K562 (cell line): ENCODE measurements around the gene PCNX4. TPM values are rescaled to one million over a fixed set of nuclear protein-coding genes. Genes with fewer than 3 reads are reported as not detected.
A peak's percentile ranks its signal among the peaks of the same experiment; 100 is the strongest.

ENCODE experiments used
- CBFA2T3 ChIP-seq: fragments of 450-650 bp; IDR thresholded peaks from 2 replicates; pipeline ENCODE4 v1.6.1; 2017
- E2F8 ChIP-seq: fragments of 450-650 bp; IDR thresholded peaks from 2 replicates; pipeline ENCODE4 v1.7.1; 2018; ENCODE audit warnings: mild to moderate bottlenecking, low read depth; ENCODE audit not compliant: partially characterized antibody
- MEF2D ChIP-seq: conservative IDR thresholded peaks from 2 replicates; pipeline ENCODE4 v1.6.1; 2016; ENCODE audit warnings: low read depth, missing genetic modification characterization, missing compliant biosample characterization
- NR2C2 ChIP-seq, 2 experiments: fragments of 200-800 bp in 1 of 2; sonication (Bioruptor generic) in 1 of 2; sonication (generic) in 1 of 2; formaldehyde crosslinking in 1 of 2; IDR thresholded peaks; 2 replicates each; pipeline versions ENCODE4 v1.6.1 to v1.8.0; 2016 to 2022; ENCODE audit warnings: mild to moderate bottlenecking in 1 of 2, missing compliant biosample characterization in 1 of 2, missing genetic modification characterization in 1 of 2, missing genetic modification reagents in 1 of 2
- POLR2G ChIP-seq: fragments of 200-400 bp; formaldehyde crosslinking; IDR thresholded peaks from 2 replicates; pipeline ENCODE4 v1.6.1; 2017; ENCODE audit warnings: low read depth, mild to moderate bottlenecking, antibody characterized with exemption, low read length, moderate library complexity
- RBBP5 ChIP-seq: fragments of 200-600 bp; sonication (generic); IDR thresholded peaks from 2 replicates; pipeline ENCODE4 v1.6.1; 2012; ENCODE audit warnings: borderline replicate concordance, mild to moderate bottlenecking, low read length, control low read depth, inconsistent platforms; ENCODE audit not compliant: insufficient read depth, poor library complexity, severe bottlenecking
- RBFOX2 ChIP-seq: fragments of 200-400 bp; formaldehyde crosslinking; IDR thresholded peaks from 2 replicates; pipeline ENCODE4 v1.6.1; 2017; ENCODE audit warnings: low read depth, mild to moderate bottlenecking, low read length, moderate library complexity
- REST ChIP-seq, 2 experiments: fragments of 450-650 bp; formaldehyde crosslinking in 1 of 2; IDR thresholded peaks; 2 replicates each; pipeline versions ENCODE4 v1.4.0 to v1.6.1; 2014 to 2020; ENCODE audit warnings: mild to moderate bottlenecking in 2 of 2, borderline replicate concordance in 1 of 2, low read depth in 1 of 2
- SIN3B ChIP-seq: fragments of 450-650 bp; IDR thresholded peaks from 2 replicates; pipeline ENCODE4 v1.6.1; 2017; ENCODE audit warnings: low read depth, mild to moderate bottlenecking, moderate library complexity
- TFE3 ChIP-seq: fragments of 450-650 bp; formaldehyde crosslinking; IDR thresholded peaks from 2 replicates; pipeline ENCODE4 v1.4.0; 2020; ENCODE audit warnings: mild to moderate bottlenecking, mixed read lengths
- ZKSCAN1 ChIP-seq: fragments of 150-350 bp; IDR thresholded peaks from 2 replicates; pipeline ENCODE4 v1.6.1; 2016; ENCODE audit warnings: low read depth, low read length
- ZNF507 ChIP-seq: conservative IDR thresholded peaks from 2 replicates; pipeline ENCODE4 v1.6.1; 2017; ENCODE audit warnings: missing genetic modification characterization, missing compliant biosample characterization
- polyA plus RNA-seq, 8 experiments: library from polyadenylated mRNA; depleted of rRNA in 4 of 8; stranded (reverse) in 5 of 8; unstranded in 3 of 8; fragments of >200 nt; fragmentation: Nextera tagmentation in 2 of 8; fragmentation: Illumina TruSeq in 1 of 8; extraction: Ambion mirVana in 2 of 8; extraction: Trizol in 1 of 8; gene quantifications; 2 replicates each; pipeline versions ENCODE4 v1.2.1 to v1.2.3, GENCODE V29; 2011 to 2014; ENCODE audit warnings: inconsistent platforms in 1 of 8, missing spikeins in 1 of 8
- total RNA-seq, 7 experiments: library from RNA; depleted of rRNA in 6 of 7; stranded (reverse); fragments of >200 nt in 6 of 7; fragmentation: Illumina TruSeq in 2 of 7; extraction: Trizol in 2 of 7; gene quantifications; 2 replicates each; pipeline versions ENCODE4 v1.2.1 to v1.2.3, GENCODE V29; 2011 to 2021; ENCODE audit warnings: low replicate concordance in 1 of 7

The PCNX4 gene
- total and polyA plus RNA-seq, 9 of the 15 experiments (the other 6 are each of a cell fraction or from before 2014, with no cell fraction given), result 10.0 to 41.2 (median 22.4) TPM

GRCh38 chr14:60091550-60092525 is at the start of gene PCNX4 (continued):
- TF ChIP-seq MEF2D (tag) (no peak), POLR2G (peak; percentile 93), REST (IDR thresholded peaks at IDR 0.05; ENCODE audit: borderline replicate concordance) (no peak), REST (CRISPR knock-in tag; IDR thresholded peaks at IDR 0.05; ENCODE audit: low read depth) (no peak), SIN3B (0 out of 2 replicates have a peak, but pooled peaks have one; percentile 69), RBBP5 (peak; percentile 66), ZNF507 (no peak), RBFOX2 (peak; percentile 93), NR2C2 (CRISPR knock-in tag; IDR thresholded peaks at IDR 0.05) (no peak), NR2C2 (tag; IDR thresholded peaks at IDR 0.05) (peak; percentile 79; the same call in 1 of the 2 replicates), E2F8 (peak; percentile 43), TFE3 (CRISPR knock-in tag) (no peak), ZKSCAN1 (no peak; the same call in 1 of the 2 replicates), CBFA2T3 (no peak)
